GM23338 (cell line): ENCODE measurements around the gene GCM1. TPM values are rescaled to one million over a fixed set of nuclear protein-coding genes. Genes with fewer than 3 reads are reported as not detected.

Source experiments
- ATAC-seq: fragments of 200-7000 bp; cut with Tn5 transposase; 3 replicates; pipeline ENCODE4 v1.9.1; 2020
- DNase-seq: peaks from one replicate; pipeline ENCODE4 v3.0.0-alpha.2; 2015; ENCODE audit warnings: low spot score
- H2AFZ ChIP-seq: fragments of 200-600 bp; sonication (generic); 2 replicates; pipeline ENCODE4 v1.8.0; 2016; ENCODE audit warnings: antibody characterized with exemption, mild to moderate bottlenecking, moderate library complexity
- H3F3A ChIP-seq: fragments of 200-600 bp; sonication (generic); replicated peaks from 2 replicates; pipeline ENCODE4 v1.8.0; 2017; ENCODE audit warnings: antibody characterized with exemption, mixed run types, low read depth
- H3K27ac ChIP-seq: fragments of 200-600 bp; sonication (generic); 2 replicates; pipeline ENCODE4 v1.6.1; 2016; ENCODE audit warnings: low read depth
- H3K27me3 ChIP-seq: fragments of 200-600 bp; sonication (generic); 2 replicates; pipeline ENCODE4 v1.8.0; 2016; ENCODE audit warnings: mild to moderate bottlenecking, mixed run types, moderate library complexity; ENCODE audit not compliant: insufficient read depth
- H3K36me3 ChIP-seq: fragments of 200-600 bp; sonication (generic); 2 replicates; pipeline ENCODE4 v1.8.0; 2016; ENCODE audit warnings: mild to moderate bottlenecking; ENCODE audit not compliant: insufficient read depth
- H3K4me1 ChIP-seq: fragments of 200-600 bp; sonication (generic); 2 replicates; pipeline ENCODE4 v1.8.0; 2016; ENCODE audit warnings: mild to moderate bottlenecking, moderate library complexity; ENCODE audit not compliant: insufficient read depth
- H3K4me2 ChIP-seq: fragments of 200-600 bp; sonication (generic); 2 replicates; pipeline ENCODE4 v1.7.1; 2017; ENCODE audit warnings: mixed run types
- H3K4me3 ChIP-seq: fragments of 200-600 bp; sonication (generic); 2 replicates; pipeline ENCODE4 v1.6.1; 2016; ENCODE audit warnings: mixed run types
- H3K79me2 ChIP-seq: fragments of 200-600 bp; sonication (generic); replicated peaks from 2 replicates; pipeline ENCODE4 v1.8.0; 2017; ENCODE audit warnings: mild to moderate bottlenecking; ENCODE audit not compliant: insufficient read depth
- H3K9me2 ChIP-seq: fragments of 200-600 bp; sonication (generic); 2 replicates; pipeline ENCODE4 v1.8.0; 2017; ENCODE audit not compliant: insufficient read depth
- H4K20me1 ChIP-seq: fragments of 200-600 bp; sonication (generic); replicated peaks from 2 replicates; pipeline ENCODE4 v1.8.0; 2017; ENCODE audit warnings: mild to moderate bottlenecking; ENCODE audit not compliant: insufficient read depth
- H3K27ac Mint-ChIP-seq: 2 replicates; pipeline ENCODE4 v1.8.0; 2020; ENCODE audit warnings: inconsistent platforms, mild to moderate bottlenecking, moderate library complexity, mixed read lengths
- H3K27me3 Mint-ChIP-seq: 3 replicates; pipeline ENCODE4 v1.8.0; 2022; ENCODE audit warnings: low read depth, mild to moderate bottlenecking, moderate library complexity, mixed read lengths, inconsistent platforms; ENCODE audit not compliant: insufficient read depth, poor library complexity
- H3K36me3 Mint-ChIP-seq: 3 replicates; pipeline ENCODE4 v1.8.0; 2021; ENCODE audit warnings: low read depth, mild to moderate bottlenecking, inconsistent platforms, moderate library complexity, mixed read lengths
- H3K4me1 Mint-ChIP-seq: 3 replicates; pipeline ENCODE4 v1.8.0; 2020; ENCODE audit warnings: mild to moderate bottlenecking, inconsistent platforms, mixed read lengths
- H3K4me3 Mint-ChIP-seq: 3 replicates; pipeline ENCODE4 v1.8.0; 2021; ENCODE audit warnings: moderate library complexity, mild to moderate bottlenecking, inconsistent platforms, mixed read lengths
- H3K9me3 Mint-ChIP-seq: 3 replicates; pipeline ENCODE4 v1.8.0; 2020; ENCODE audit warnings: moderate library complexity, mild to moderate bottlenecking, inconsistent platforms, mixed read lengths
- CREB1 ChIP-seq: fragments of 250-450 bp; sonication (Bioruptor Pico); IDR thresholded peaks from 2 replicates; pipeline ENCODE4 v1.5.0; 2020; ENCODE audit warnings: low read depth, mild to moderate bottlenecking, moderate library complexity
- CTCF ChIP-seq, 2 experiments: fragments of 200-600 bp in 1 of 2; sonication (generic) in 1 of 2; conservative IDR thresholded peaks; 2 replicates each; pipeline versions ENCODE4 v1.5.1 to v1.6.1; 2016 to 2017; ENCODE audit warnings: antibody characterized with exemption in 2 of 2, low read depth in 2 of 2, mild to moderate bottlenecking in 2 of 2, moderate library complexity in 1 of 2
- EZH2phosphoT487 ChIP-seq: fragments of 200-600 bp; sonication (generic); IDR thresholded peaks from one replicate; pipeline ENCODE4 v1.8.1; 2018; ENCODE audit warnings: antibody characterized with exemption; ENCODE audit not compliant: unreplicated experiment
- ZNF462 ChIP-seq: fragments of 250-450 bp; sonication (Bioruptor Pico); IDR thresholded peaks from 2 replicates; pipeline ENCODE4 v1.5.0; 2020; ENCODE audit warnings: mild to moderate bottlenecking, moderate library complexity
- polyA plus RNA-seq: library from polyadenylated mRNA; unstranded; fragments of >200 nt; fragmentation: Nextera tagmentation; extraction: Ambion mirVana; gene quantifications from 2 replicates; pipeline ENCODE4 v1.2.1, GENCODE V29; 2016
- total RNA-seq: library from RNA; depleted of rRNA; stranded (reverse); fragments of >200 nt; shearing (Covaris generic); gene quantifications from 2 replicates; pipeline ENCODE4 v1.2.3, GENCODE V29; 2014

GCM1 gene
- total and polyA plus RNA-seq, 2 experiments from 2014 or later, result not detected

GRCh38 chr6:53154071-53154470 lies 5.4 kb upstream of the GCM1 start (continued):
- TF ChIP-seq ZNF462 (CRISPR knock-in tag) (no peak), CTCF (conservative IDR thresholded peaks at IDR 0.05; ENCODE audit: low read depth in 2 of 2) (no peak)

GRCh38 chr6:53152576-53152975 lies 3.9 kb upstream of the GCM1 start:
- Histone ChIP-seq H3K27ac (no peak overlapping the region), H3K4me3 (no peak overlapping the region), H2AFZ (no peak overlapping the region), H3K9me2 (no peaks in the 10 kb centered on the region), H3K79me2 (no peaks in the 10 kb centered on the region), H3K4me1 (no peaks in the 10 kb centered on the region), H4K20me1 (no peaks in the 10 kb centered on the region), H3K4me2 (no peak overlapping the region), H3K27me3 (no peaks in the 10 kb centered on the region), H3K36me3 (no peaks in the 10 kb centered on the region), H3F3A (no peaks in the 10 kb centered on the region)
- Mint-ChIP-seq H3K36me3 (no peaks in the 10 kb centered on the region), H3K27me3 (peaks cover 3% of the 10 kb centered on the region), H3K4me3 (no peak overlapping the region), H3K27ac (no peak overlapping the region), H3K9me3 (no peaks in the 10 kb centered on the region), H3K4me1 (no peaks in the 10 kb centered on the region)
- ATAC-seq, result no peak
- TF ChIP-seq CREB1 (CRISPR knock-in tag) (no peak), EZH2phosphoT487 (no peak)
- DNase-seq, result no peak
